ENCODE results near the gene RAI2.

- TF ChIP-seq CTCF (IDR thresholded peaks at IDR 0.05; ENCODE audit: low read depth, low read length) = no peak
- no peak for TF ChIP-seq EZH2phosphoT487 (IDR thresholded peaks at IDR 0.05; ENCODE audit: low read depth)
Measured at GRCh38 chrX:17769701-17770269, 91.3 kb downstream of the RAI2 start.
